ENCODE results near the gene SH3BP4. TPM values are rescaled to one million over a fixed set of nuclear protein-coding genes. Genes with fewer than 3 reads are reported as not detected.

Gene SH3BP4
- total and polyA plus RNA-seq, 2 of the 13 experiments (the other 11 are each of a cell fraction or from before 2014, with no cell fraction given) = 34.6 to 99.1 TPM

DNA sequence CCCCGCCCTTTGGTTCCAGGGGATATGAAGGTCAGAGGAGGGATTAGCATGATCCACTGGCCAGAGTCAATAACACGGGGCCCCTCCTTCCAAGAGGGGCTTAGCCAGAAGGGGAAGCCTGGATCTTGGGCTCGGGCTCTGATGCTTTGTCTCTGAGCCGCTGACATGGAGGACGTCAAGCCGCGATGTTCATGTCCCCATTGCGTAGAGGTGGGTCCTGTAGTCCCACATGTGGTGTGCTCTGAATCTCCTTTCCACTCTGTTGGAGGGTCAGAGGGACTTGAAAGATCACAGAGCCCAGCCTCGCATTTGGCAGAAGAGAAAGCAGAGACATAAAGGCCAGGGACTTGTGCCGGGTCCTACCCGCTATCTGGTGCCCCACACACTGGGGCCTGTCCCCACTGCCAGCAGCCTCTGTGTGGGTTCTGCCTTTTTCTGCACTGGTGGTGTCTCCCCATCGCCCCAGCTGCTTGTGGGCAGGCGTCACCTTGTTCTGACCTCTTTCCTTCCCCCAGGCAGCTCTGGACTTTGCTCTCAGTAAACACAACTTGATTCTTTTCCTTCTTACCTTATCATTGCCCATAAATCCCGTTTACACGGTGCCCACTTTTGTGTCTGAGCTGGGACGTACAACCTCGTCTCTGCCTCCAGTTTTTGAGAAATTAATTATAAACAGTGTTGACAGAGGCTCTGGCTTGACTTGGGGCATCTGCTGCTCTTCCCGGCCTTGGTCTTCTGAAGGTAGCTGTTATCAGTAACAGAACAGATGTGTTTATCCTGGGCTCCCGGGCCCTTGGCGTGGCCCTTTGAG lies 48.8 kb downstream of the SH3BP4 start (continued):
- TF ChIP-seq, protein P1, sequence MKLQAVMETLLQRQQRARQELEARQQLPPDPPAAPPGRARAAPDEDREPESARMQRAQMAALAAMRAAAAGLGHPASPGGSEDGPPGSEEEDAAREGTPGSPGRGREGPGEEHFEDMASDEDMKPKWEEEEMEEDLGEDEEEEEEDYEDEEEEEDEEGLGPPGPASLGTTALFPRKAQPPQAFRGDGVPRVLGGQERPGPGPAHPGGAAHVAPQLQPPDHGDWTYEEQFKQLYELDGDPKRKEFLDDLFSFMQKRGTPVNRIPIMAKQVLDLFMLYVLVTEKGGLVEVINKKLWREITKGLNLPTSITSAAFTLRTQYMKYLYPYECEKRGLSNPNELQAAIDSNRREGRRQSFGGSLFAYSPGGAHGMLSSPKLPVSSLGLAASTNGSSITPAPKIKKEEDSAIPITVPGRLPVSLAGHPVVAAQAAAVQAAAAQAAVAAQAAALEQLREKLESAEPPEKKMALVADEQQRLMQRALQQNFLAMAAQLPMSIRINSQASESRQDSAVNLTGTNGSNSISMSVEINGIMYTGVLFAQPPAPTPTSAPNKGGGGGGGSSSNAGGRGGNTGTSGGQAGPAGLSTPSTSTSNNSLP (IDR thresholded peaks at IDR 0.05; ENCODE audit: low read depth, low read length) = peak; percentile 41; the same call in 1 of the 2 replicates
- TF ChIP-seq ZSCAN9 (CRISPR knock-in tag; IDR thresholded peaks at IDR 0.05; ENCODE audit: borderline replicate concordance) (no peak; the same call in none of the 2 replicates), ZNF260 (CRISPR knock-in tag; IDR thresholded peaks at IDR 0.05; ENCODE audit: borderline replicate concordance, low read depth) (no peak), FOSL1 (CRISPR knock-in tag; IDR thresholded peaks at IDR 0.05; ENCODE audit: borderline replicate concordance) (peak; percentile 33; the same call in 1 of the 2 replicates), NONO (IDR thresholded peaks at IDR 0.05) (no peak), NONO (CRISPR knock-in tag; conservative IDR thresholded peaks at IDR 0.05) (peak; percentile 72; the same call in 1 of the 2 replicates), AHDC1 (CRISPR knock-in tag; IDR thresholded peaks at IDR 0.05; ENCODE audit: borderline replicate concordance) (peak; percentile 56; the same call in 1 of the 2 replicates), MIER2 (CRISPR knock-in tag; IDR thresholded peaks at IDR 0.05) (peak; percentile 14; the same call in 1 of the 2 replicates), GLI4 (CRISPR knock-in tag; IDR thresholded peaks at IDR 0.05; ENCODE audit: borderline replicate concordance) (no peak), ZFP41 (CRISPR knock-in tag; IDR thresholded peaks at IDR 0.05; ENCODE audit: borderline replicate concordance) (no peak), ZNF570 (CRISPR knock-in tag; IDR thresholded peaks at IDR 0.05; ENCODE audit: borderline replicate concordance) (no peak), FOXA3 (CRISPR knock-in tag; IDR thresholded peaks at IDR 0.05) (peak; percentile 90)
- TF ChIP-seq, protein P2, sequence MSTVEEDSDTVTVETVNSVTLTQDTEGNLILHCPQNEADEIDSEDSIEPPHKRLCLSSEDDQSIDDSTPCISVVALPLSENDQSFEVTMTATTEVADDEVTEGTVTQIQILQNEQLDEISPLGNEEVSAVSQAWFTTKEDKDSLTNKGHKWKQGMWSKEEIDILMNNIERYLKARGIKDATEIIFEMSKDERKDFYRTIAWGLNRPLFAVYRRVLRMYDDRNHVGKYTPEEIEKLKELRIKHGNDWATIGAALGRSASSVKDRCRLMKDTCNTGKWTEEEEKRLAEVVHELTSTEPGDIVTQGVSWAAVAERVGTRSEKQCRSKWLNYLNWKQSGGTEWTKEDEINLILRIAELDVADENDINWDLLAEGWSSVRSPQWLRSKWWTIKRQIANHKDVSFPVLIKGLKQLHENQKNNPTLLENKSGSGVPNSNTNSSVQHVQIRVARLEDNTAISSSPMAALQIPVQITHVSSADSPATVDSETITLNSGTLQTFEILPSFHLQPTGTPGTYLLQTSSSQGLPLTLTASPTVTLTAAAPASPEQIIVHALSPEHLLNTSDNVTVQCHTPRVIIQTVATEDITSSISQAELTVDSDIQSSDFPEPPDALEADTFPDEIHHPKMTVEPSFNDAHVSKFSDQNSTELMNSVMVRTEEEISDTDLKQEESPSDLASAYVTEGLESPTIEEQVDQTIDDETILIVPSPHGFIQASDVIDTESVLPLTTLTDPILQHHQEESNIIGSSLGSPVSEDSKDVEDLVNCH (CRISPR knock-in tag; IDR thresholded peaks at IDR 0.05) = no peak
- TF ChIP-seq, protein P3, sequence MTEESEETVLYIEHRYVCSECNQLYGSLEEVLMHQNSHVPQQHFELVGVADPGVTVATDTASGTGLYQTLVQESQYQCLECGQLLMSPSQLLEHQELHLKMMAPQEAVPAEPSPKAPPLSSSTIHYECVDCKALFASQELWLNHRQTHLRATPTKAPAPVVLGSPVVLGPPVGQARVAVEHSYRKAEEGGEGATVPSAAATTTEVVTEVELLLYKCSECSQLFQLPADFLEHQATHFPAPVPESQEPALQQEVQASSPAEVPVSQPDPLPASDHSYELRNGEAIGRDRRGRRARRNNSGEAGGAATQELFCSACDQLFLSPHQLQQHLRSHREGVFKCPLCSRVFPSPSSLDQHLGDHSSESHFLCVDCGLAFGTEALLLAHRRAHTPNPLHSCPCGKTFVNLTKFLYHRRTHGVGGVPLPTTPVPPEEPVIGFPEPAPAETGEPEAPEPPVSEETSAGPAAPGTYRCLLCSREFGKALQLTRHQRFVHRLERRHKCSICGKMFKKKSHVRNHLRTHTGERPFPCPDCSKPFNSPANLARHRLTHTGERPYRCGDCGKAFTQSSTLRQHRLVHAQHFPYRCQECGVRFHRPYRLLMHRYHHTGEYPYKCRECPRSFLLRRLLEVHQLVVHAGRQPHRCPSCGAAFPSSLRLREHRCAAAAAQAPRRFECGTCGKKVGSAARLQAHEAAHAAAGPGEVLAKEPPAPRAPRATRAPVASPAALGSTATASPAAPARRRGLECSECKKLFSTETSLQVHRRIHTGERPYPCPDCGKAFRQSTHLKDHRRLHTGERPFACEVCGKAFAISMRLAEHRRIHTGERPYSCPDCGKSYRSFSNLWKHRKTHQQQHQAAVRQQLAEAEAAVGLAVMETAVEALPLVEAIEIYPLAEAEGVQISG (CRISPR knock-in tag; IDR thresholded peaks at IDR 0.05) = peak; percentile 15; the same call in 1 of the 2 replicates

Measured in HepG2 (cell line).